Liver (tissue), 3 donors: Measurements from ENCODE around the gene ST8SIA6.

Experiments
- EGR1 ChIP-seq, 2 donors: IDR thresholded peaks; 2 replicates each; pipeline ENCODE4 v1.6.1; 2016 to 2018; ENCODE audit warnings: antibody characterized with exemption in 2 of 2, low read depth in 2 of 2
- FOXA1 ChIP-seq: IDR thresholded peaks from 2 replicates; pipeline ENCODE4 v1.6.1; 2016; ENCODE audit warnings: antibody characterized with exemption
- GABPA ChIP-seq, 2 donors: IDR thresholded peaks in 1 of 2; conservative IDR thresholded peaks in 1 of 2; 2 replicates each; pipeline ENCODE4 v1.6.1; 2016; ENCODE audit warnings: antibody characterized with exemption in 2 of 2, mild to moderate bottlenecking in 1 of 2, moderate library complexity in 1 of 2
- HNF4A ChIP-seq, 2 donors: conservative IDR thresholded peaks; 2 replicates each; pipeline ENCODE4 v1.6.1; 2016; ENCODE audit warnings: antibody characterized with exemption in 2 of 2, mild to moderate bottlenecking in 2 of 2
- JUND ChIP-seq, 2 donors: IDR thresholded peaks; 2 replicates each; pipeline ENCODE4 v1.6.1; 2016; ENCODE audit warnings: antibody characterized with exemption in 2 of 2
- YY1 ChIP-seq: IDR thresholded peaks from 2 replicates; pipeline ENCODE4 v1.6.1; 2016; ENCODE audit warnings: antibody characterized with exemption, mild to moderate bottlenecking
- TF ChIP-seq, protein P1 (sequence below): fragments of 150-350 bp; IDR thresholded peaks from 2 replicates; pipeline ENCODE4 v1.5.1; 2017; ENCODE audit warnings: improper control_type of control experiment, low read depth, low read length; ENCODE audit not compliant: missing input control
- TF ChIP-seq, protein P2 (sequence below): IDR thresholded peaks from 2 replicates; pipeline ENCODE4 v1.6.1; 2016; ENCODE audit warnings: antibody characterized with exemption
- TF ChIP-seq, protein P3 (sequence below): IDR thresholded peaks from 2 replicates; pipeline ENCODE4 v1.6.1; 2016; ENCODE audit warnings: antibody characterized with exemption, mild to moderate bottlenecking
- donor health status: healthy.
- donor health status: healthy.

DNA sequence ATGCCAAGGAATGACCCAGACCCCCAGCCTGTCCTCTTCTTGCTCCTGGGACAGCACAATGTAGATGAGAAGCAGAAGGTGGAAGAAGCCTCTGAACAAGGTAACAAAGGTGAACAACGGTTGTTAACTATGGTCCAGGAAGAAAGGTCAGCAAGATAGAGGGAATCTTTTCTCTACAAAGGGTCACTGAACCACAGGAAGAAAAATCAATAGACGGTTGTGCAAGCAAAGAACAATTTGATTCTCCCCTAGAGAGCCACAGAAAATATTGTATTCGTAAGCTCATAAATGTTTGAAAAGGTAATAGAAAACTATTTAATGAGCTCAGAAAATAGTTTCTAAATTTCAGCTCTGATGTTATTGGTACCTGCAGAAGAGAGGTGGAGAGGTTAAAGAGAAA is 111.3 kb downstream of the ST8SIA6 start:
- no peak for TF ChIP-seq JUND (IDR thresholded peaks at IDR 0.05)
- TF ChIP-seq YY1 = no peak
- TF ChIP-seq, protein P1, sequence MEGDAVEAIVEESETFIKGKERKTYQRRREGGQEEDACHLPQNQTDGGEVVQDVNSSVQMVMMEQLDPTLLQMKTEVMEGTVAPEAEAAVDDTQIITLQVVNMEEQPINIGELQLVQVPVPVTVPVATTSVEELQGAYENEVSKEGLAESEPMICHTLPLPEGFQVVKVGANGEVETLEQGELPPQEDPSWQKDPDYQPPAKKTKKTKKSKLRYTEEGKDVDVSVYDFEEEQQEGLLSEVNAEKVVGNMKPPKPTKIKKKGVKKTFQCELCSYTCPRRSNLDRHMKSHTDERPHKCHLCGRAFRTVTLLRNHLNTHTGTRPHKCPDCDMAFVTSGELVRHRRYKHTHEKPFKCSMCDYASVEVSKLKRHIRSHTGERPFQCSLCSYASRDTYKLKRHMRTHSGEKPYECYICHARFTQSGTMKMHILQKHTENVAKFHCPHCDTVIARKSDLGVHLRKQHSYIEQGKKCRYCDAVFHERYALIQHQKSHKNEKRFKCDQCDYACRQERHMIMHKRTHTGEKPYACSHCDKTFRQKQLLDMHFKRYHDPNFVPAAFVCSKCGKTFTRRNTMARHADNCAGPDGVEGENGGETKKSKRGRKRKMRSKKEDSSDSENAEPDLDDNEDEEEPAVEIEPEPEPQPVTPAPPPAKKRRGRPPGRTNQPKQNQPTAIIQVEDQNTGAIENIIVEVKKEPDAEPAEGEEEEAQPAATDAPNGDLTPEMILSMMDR = no peak
- TF ChIP-seq, protein P2, sequence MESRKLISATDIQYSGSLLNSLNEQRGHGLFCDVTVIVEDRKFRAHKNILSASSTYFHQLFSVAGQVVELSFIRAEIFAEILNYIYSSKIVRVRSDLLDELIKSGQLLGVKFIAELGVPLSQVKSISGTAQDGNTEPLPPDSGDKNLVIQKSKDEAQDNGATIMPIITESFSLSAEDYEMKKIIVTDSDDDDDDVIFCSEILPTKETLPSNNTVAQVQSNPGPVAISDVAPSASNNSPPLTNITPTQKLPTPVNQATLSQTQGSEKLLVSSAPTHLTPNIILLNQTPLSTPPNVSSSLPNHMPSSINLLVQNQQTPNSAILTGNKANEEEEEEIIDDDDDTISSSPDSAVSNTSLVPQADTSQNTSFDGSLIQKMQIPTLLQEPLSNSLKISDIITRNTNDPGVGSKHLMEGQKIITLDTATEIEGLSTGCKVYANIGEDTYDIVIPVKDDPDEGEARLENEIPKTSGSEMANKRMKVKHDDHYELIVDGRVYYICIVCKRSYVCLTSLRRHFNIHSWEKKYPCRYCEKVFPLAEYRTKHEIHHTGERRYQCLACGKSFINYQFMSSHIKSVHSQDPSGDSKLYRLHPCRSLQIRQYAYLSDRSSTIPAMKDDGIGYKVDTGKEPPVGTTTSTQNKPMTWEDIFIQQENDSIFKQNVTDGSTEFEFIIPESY = no peak
- TF ChIP-seq EGR1 (IDR thresholded peaks at IDR 0.05; ENCODE audit: low read depth in 2 of 2) = no peak
- peak in 1 of 2 donors; percentile 12 for TF ChIP-seq HNF4A (conservative IDR thresholded peaks at IDR 0.05)
- TF ChIP-seq, protein P3, sequence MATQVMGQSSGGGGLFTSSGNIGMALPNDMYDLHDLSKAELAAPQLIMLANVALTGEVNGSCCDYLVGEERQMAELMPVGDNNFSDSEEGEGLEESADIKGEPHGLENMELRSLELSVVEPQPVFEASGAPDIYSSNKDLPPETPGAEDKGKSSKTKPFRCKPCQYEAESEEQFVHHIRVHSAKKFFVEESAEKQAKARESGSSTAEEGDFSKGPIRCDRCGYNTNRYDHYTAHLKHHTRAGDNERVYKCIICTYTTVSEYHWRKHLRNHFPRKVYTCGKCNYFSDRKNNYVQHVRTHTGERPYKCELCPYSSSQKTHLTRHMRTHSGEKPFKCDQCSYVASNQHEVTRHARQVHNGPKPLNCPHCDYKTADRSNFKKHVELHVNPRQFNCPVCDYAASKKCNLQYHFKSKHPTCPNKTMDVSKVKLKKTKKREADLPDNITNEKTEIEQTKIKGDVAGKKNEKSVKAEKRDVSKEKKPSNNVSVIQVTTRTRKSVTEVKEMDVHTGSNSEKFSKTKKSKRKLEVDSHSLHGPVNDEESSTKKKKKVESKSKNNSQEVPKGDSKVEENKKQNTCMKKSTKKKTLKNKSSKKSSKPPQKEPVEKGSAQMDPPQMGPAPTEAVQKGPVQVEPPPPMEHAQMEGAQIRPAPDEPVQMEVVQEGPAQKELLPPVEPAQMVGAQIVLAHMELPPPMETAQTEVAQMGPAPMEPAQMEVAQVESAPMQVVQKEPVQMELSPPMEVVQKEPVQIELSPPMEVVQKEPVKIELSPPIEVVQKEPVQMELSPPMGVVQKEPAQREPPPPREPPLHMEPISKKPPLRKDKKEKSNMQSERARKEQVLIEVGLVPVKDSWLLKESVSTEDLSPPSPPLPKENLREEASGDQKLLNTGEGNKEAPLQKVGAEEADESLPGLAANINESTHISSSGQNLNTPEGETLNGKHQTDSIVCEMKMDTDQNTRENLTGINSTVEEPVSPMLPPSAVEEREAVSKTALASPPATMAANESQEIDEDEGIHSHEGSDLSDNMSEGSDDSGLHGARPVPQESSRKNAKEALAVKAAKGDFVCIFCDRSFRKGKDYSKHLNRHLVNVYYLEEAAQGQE = no peak
- TF ChIP-seq GABPA (IDR thresholded peaks at IDR 0.05 in 1 of 2, conservative IDR thresholded peaks at IDR 0.05 in 1 of 2) = no peak
- TF ChIP-seq FOXA1 = no peak
